Fibroblast of villous mesenchyme (primary cell): Measurements from ENCODE around the gene RSRC1. TPM values are rescaled to one million over a fixed set of nuclear protein-coding genes. Genes with fewer than 3 reads are reported as not detected.
A peak's percentile ranks its signal among the peaks of the same experiment; 100 is the strongest.
"Not testable (repeated sequence)": the region's sequence is repeated elsewhere in the genome, so short reads cannot be mapped to it uniquely, and the experiment has no call there.

ENCODE experiments used
- DNase-seq: peaks from one replicate; pipeline ENCODE4 v3.0.0-alpha.2; 2010; ENCODE audit warnings: low read depth
- H3K4me3 ChIP-seq: 2 replicates; pipeline ENCODE4 v1.5.1; 2011; ENCODE audit warnings: low read depth, mild to moderate bottlenecking, low read length
- CTCF ChIP-seq: IDR thresholded peaks from 2 replicates; pipeline ENCODE4 v1.5.1; 2012; ENCODE audit warnings: low read depth, mild to moderate bottlenecking, low read length; ENCODE audit not compliant: insufficient read depth
- total RNA-seq: library from RNA; depleted of rRNA; stranded (reverse); fragments of >200 nt; gene quantifications from 2 replicates; pipeline ENCODE4 v1.2.3, GENCODE V29; 2012

Gene RSRC1
- total RNA-seq, 1 donor: 43.6 TPM

- H3K4me3 ChIP-seq: no peak overlapping the region
- peak; percentile 4 for DNase-seq
- TF ChIP-seq CTCF: no peak
Observed at GRCh38 chr3:158330870-158331269, 221.0 kb downstream of the RSRC1 start.

GRCh38 chr3:158333736-158334135, 223.8 kb downstream of the RSRC1 start:
- no peak for TF ChIP-seq CTCF
- H3K4me3 ChIP-seq: no peak overlapping the region
- no peak for DNase-seq

GRCh38 chr3:158337110-158337509, 227.2 kb downstream of the RSRC1 start:
- no peak for DNase-seq
- no peak for TF ChIP-seq CTCF
- H3K4me3 ChIP-seq: no peak overlapping the region

- no peak for DNase-seq
Observed at GRCh38 chr3:158339638-158340037, 229.7 kb downstream of the RSRC1 start.

GRCh38 chr3:158340951-158341350, 231.1 kb downstream of the RSRC1 start:
- not testable (repeated sequence) for H3K4me3 ChIP-seq, DNase-seq

More at GRCh38 chr3:158339638-158340037, 229.7 kb downstream of the RSRC1 start:
- no peak for TF ChIP-seq CTCF
- no peak overlapping the region for H3K4me3 ChIP-seq

GRCh38 chr3:158347966-158348365, 238.1 kb downstream of the RSRC1 start:
- DNase-seq: no peak
- TF ChIP-seq CTCF: no peak
- no peak overlapping the region for H3K4me3 ChIP-seq

GRCh38 chr3:158350971-158351370, 241.1 kb downstream of the RSRC1 start:
- H3K4me3 ChIP-seq: no peak overlapping the region
- no peak for DNase-seq
- TF ChIP-seq CTCF: no peak
